ENCODE data around the gene NDUFA6.
"Not testable (repeated sequence)": the region's sequence is repeated elsewhere in the genome, so short reads cannot be mapped to it uniquely, and the experiment has no call there.

DNA sequence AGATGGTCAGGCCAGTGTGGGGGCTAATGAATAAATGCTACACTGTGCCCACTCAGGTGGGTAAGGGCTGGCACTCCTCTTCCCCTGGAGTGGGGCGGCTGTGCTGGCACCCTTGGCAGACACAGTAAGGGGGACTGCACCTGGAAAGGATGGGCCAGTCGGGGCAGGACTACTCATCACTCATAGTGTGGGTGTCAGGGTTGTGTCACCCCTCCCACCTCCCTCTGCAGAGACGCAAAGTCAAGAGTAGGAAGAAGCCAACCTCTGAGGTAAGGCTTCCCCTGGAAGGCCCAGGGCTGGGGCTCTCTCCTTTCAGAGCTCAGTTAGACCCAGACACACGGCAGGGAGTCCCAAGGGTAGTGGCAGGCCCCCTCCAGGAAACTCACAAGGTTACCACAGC is 45.1 kb upstream of the NDUFA6 start:
- TF ChIP-seq ZNF217 (IDR thresholded peaks at IDR 0.05); HDAC2 (IDR thresholded peaks at IDR 0.05); POLR2A (IDR thresholded peaks at IDR 0.05; ENCODE audit: low read depth, low read length); NRF1 (conservative IDR thresholded peaks at IDR 0.05; ENCODE audit: low read depth, low read length); RCOR1 (conservative IDR thresholded peaks at IDR 0.05; ENCODE audit: low read depth, low read length); CTCF (IDR thresholded peaks at IDR 0.05 in 2 of 3, conservative IDR thresholded peaks at IDR 0.05 in 1 of 3; ENCODE audit: control insufficient read depth in 2 of 3, extremely low read depth in 1 of 3, insufficient read depth in 1 of 3, low read depth in 3 of 3, low read length in 3 of 3); SP1 (IDR thresholded peaks at IDR 0.05; ENCODE audit: low read depth, low read length); BCL11A (IDR thresholded peaks at IDR 0.05; ENCODE audit: low read depth, low read length); NFIC (IDR thresholded peaks at IDR 0.05; ENCODE audit: low read depth, low read length); REST (IDR thresholded peaks at IDR 0.05; ENCODE audit: low read depth, low read length): not testable (repeated sequence)

Data from GM12878 (cell line).